NCI-H1105 (cell line): Measurements from ENCODE around the gene OR10A5.
"Not testable (repeated sequence)": the region's sequence is repeated elsewhere in the genome, so short reads cannot be mapped to it uniquely, and the experiment has no call there.

Source experiments
- DNase-seq: peaks from one replicate; lab custom pipeline; 2025; lab: John Stamatoyannopoulos, UW

OR10A5 gene, protein sequence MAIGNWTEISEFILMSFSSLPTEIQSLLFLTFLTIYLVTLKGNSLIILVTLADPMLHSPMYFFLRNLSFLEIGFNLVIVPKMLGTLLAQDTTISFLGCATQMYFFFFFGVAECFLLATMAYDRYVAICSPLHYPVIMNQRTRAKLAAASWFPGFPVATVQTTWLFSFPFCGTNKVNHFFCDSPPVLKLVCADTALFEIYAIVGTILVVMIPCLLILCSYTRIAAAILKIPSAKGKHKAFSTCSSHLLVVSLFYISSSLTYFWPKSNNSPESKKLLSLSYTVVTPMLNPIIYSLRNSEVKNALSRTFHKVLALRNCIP

GRCh38 chr11:6845383-6845782 lies at the start of gene OR10A5:
TSS of gene OR10A5 (plus strand) at chr11:6845683. CDS start at chr11:6845683, 0 bp downstream.
- DNase-seq: no peak

GRCh38 chr11:6799402-6799801 lies 46.1 kb upstream of the OR10A5 start, which contains the start of gene OR6A2:
TSS of gene OR6A2 (minus strand) at chr11:6799689. CDS start at chr11:6795708, 3,981 bp downstream.
- DNase-seq: no peak

GRCh38 chr11:6801075-6801474 lies 44.4 kb upstream of the OR10A5 start:
- DNase-seq: not testable (repeated sequence)

DNA sequence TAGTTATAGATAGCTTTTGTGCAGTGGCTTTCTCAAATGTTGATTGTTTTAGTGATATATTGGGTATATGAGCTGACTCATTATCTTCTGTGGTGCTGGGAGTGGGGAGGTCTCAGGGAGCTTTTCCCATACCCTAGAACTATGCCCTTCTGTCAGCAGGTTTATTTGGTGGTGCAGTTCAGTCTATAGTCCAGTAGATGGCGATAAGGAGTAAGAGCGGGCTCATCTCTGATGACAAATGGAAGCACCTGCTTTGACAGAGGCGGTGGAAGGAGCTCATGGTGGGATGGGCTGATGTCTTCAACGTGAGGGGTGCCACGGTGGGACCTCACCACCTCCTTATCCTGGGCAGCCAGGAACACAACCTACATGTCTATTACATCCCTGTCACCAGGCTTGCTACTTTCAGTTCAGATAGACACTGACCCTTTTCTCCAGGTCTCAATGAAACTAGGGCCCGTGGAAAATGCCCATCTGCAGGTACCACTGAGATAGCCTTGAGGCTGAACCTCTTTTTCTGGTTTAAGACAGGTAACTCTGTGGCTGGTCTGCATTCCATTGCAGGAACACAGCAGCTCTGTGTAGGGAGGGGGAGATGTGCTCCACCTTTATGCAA lies 33.0 kb upstream of the OR10A5 start:
- peak; percentile 22 for DNase-seq

GRCh38 chr11:6813656-6814055 lies 31.8 kb upstream of the OR10A5 start:
- DNase-seq: no peak

DNA sequence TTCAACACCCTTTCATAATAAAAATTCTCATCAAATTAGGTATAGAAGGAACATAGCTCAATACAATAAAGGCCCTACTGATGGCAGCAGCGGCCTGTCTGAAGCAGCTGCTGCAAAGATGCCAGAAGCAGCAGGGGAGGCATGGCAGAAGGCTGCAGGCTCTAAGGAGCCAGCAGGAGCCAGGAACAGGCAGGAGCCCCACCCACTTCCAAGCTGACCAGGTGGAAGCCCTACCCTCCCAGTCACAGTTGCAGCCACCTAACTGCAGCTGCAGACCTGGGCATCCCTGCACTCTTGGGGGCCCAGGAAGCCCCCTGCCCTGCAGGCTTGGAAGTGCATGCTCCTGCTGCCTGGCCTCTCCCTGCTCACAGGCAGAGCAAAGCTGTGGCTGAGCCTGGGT lies 27.8 kb upstream of the OR10A5 start:
- no peak for DNase-seq

DNA sequence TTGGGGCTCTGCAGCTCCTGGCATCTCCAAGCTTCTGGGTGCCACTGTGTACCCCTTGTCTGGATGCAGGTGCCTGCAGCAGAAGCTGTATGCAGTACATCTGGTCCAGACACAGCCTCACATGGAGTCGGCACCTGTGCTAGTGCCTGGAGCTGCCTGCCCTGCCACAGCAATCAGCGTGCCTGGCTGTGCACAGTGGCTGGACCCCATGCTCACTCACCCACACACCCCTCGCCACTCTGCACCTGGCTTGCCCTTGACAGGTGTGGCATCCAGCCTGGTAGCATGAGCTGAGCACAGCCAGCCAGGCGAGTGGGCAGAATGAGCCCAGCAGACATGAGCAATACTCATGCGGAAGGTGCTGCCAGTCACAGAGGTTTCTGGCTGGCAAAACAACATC lies 26.5 kb upstream of the OR10A5 start:
- no peak for DNase-seq

- no peak for DNase-seq
These were observed 21.2 kb upstream of the OR10A5 start for GRCh38 chr11:6824136-6824823.

GRCh38 chr11:6825231-6825744 lies 20.2 kb upstream of the OR10A5 start:
- no peak for DNase-seq

GRCh38 chr11:6828103-6828502 lies 17.4 kb upstream of the OR10A5 start:
- no peak for DNase-seq

DNA sequence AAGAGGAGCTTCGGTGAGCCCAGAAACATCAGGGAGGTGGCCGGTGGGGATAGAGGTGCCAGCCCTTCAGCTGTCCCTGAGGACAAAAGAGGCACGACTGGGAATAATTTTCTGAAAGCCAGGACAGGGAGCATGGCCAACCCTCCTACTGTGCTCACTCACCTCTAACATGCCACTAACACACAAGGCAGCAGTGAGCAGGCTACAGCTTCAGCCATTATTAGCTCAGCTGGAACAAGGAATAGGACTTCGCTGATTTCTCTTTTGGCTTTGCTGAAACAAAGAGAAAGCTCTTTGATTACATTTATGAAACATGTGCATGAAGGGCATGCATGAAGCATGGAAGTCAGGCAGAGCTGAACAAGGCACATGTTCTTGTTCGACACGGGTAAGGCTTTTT lies 12.1 kb upstream of the OR10A5 start:
- DNase-seq: no peak

DNA sequence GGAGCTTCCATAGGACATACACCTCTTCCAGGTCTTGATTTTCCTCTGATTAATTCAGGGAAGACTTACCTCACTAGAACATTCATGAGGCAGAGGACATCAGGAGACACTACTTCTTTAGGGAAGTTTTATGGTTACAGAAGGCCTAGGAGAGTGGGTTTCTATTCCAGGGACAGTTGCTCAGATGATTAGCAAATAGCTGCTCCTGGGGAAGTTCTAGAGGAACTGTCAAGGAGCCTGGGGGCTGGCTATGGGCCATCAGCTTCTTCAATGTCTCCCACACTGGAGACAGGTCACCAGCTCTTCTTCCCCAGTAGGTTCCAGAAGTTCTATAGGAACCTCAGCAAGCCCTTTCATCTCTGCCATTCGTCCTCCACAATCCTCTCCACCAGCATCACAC lies 11.5 kb upstream of the OR10A5 start:
- no peak for DNase-seq

GRCh38 chr11:6841694-6842093 lies 3.8 kb upstream of the OR10A5 start:
- DNase-seq: no peak

GRCh38 chr11:6843670-6844069 lies 1.8 kb upstream of the OR10A5 start:
- DNase-seq: no peak

DNA sequence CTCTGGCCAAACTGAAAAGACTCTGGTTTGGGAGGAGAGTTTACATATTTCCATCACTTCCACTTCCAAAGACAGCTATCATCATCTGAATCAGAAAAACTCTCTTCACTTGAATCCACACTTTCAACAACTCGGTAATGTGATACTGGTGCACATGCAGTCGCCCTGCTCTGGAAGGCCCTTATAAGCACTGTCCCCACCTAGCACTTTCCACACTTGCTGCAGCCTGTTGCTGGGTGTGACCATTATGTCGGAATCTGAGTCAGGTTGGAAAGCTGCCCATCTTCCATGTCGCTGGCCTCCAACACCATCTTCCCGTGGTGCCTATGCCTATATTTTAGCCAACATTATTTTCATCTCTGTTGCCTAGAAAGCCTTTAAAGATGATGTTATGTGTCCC lies 1.1 kb upstream of the OR10A5 start:
- no peak for DNase-seq

GRCh38 chr11:6850526-6850925 lies 5.0 kb downstream of the OR10A5 start:
- no peak for DNase-seq

GRCh38 chr11:6854801-6855200 lies 9.3 kb downstream of the OR10A5 start:
- not testable (repeated sequence) for DNase-seq

DNA sequence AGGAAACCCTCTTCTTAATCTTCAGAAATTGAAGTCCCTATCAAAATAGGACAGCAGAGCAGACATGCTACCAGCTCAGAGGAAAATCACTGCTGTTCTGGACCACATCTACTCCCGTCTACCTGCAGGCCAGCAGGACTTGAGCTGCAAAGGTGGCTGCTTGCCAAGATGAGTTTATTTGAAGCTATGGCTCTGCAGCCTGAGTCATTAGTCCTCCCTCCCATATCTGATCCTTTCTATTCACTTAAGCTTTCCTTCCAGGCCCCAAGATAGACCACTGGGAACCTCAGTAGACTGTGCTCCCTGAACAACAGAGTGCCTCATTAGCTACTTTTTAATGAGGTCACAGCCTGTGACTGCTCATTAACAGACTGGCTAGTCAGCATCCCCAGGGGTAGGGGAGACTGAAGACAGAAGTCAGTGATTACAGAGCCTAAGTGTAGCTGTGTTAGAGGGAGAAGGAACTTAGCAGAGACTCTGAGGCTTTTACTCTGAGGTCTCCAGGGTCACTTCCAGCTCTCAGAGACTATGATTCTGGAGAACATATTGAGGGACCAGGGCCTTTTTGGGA lies 10.6 kb downstream of the OR10A5 start:
- DNase-seq: no peak

DNA sequence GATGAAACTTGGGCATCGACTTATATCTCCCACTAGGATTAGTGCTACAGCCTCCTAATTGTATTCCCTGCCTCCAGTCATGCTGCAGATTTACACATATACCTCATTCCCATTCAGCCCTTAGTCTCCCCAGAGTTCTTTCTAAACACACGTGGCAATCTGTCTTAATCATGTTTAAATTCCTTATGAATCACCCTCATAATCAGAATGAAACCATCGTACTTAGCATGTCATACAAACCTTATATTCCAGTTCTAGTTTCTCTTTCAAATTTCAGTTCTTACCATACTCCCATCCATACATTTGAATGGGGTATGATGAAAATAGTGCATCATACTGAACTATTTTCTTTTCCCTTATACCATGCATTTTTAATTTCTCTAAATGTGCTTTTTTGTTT lies 11.4 kb downstream of the OR10A5 start:
- DNase-seq: no peak

DNA sequence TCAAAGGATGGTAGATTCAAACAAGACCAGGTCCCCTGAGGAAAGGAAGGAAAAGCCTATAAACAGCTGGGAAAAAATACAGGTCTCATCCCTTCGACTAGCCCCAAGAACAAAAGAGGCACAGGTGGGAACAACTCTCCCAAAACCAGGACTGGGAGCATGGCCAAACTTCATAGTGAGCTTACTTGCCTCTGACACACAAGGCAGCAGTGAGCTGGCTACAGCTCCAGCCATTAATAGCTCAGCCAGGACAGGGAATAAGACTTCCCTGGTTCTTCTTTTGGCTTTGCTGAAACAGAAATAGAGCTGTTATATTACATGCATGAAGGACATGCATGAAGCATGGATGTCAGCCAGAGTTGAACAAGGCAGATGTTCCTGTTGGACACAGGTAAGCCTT lies 17.5 kb downstream of the OR10A5 start, which contains the start of gene OR10A2:
Gene OR10A2 (plus strand): TSS at position 97 of the 400 bp plus-strand sequence. CDS start 6,698 bp downstream, outside the sequence.
- DNase-seq: peak; percentile 22

DNA sequence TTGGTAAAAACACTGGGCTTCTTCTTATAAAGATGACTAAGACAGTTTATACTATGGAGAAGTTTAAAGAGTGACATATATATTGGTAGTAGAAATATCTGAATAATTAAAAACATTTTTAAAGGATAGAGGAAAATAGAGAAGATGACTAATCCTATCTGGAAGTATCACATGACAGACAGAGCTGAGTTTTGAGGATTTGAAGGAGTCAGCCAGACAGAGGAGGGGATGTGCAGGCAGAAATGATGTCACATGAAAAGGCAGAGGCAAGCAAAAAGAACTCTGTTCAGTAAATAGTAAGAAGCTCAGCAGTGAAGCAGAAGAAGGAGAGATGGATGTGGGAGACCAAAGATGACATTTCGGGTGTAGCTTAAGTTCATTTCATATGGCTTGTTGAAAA lies 19.0 kb downstream of the OR10A5 start:
- DNase-seq: no peak

- no peak for DNase-seq
These were observed 25.8 kb downstream of the OR10A5 start for GRCh38 chr11:6871278-6871677.
